ENCODE data around the gene DDX56. TPM values are rescaled to one million over a fixed set of nuclear protein-coding genes. Genes with fewer than 3 reads are reported as not detected.
"Not testable (repeated sequence)": the region's sequence is repeated elsewhere in the genome, so short reads cannot be mapped to it uniquely, and the experiment has no call there.

DDX56 gene
- total RNA-seq, 1 donor from 2014 or later, result 49.4 TPM

- no peak for DNase-seq
Measured at GRCh38 chr7:44563171-44563679, 10.5 kb downstream of the DDX56 start.

DNA sequence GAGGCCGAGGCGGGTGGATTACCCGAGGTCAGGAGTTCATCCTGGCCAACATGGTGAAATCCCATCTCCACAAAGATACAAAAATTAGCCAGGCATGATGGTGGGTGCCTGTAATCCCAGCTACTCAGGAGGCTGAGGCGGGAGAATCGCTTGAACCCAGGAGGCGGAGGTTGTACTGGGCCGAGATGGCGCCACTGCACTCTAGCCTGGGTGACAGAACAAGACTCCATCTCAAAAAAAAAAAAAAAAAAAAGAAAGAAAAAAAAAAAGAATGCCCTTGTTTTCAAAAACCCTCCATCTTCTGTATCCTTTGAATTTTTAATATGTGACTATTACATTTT, 11.1 kb downstream of the DDX56 start:
- DNase-seq, result not testable (repeated sequence)

DNA sequence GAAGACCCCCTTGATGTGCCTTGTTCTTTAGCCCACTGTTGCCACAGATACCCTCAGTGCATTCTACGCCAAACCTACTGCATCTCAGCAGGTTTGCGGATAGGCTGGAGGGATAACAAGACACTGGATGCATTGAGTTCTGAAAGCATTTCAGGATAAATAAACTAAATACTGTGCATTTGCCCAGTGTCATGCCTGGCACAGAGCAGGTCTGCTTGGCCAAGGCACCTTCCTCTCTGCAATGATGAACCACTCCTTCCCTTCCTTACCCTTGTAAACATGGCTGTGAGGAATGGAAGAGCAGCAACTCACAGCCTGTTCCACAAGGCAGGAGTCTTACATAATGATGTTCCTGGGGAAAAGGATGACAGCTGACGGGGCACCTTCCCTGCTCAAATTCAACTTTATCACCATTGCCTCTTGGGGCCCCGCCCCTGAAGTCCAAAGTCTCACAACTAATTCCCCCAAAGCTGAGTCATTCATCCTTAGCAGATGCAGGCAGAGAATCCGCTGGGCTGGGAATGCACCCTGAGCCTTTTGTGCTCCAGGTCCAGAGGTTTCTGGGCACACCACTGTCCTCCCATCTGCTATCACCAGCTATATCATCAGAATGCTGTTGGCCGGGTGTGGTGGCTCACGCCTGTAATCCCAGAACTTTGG, 11.6 kb downstream of the DDX56 start:
- peak; percentile 11 for DNase-seq

GRCh38 chr7:44561481-44561880, 12.2 kb downstream of the DDX56 start:
- no peak for DNase-seq

DNA sequence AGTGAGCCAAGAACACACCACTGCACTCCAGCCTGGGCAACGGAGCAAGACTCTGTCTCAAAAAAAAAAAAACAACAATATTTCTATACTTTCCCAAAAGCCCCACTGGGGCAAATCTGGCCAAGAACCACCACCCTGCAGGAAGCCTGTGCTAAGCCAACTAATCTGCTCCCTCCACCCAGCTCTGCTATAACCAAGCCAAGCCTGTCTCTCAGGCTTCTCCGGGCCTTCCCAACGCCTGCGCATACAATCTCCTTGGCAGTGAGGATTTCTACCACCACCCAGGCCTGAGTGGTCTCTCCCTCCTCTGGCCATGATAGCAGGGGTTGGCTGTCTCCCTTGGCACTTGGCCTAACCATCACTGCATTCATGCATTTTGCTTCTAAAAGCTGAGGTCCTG, 14.2 kb downstream of the DDX56 start:
- DNase-seq, result no peak

- DNase-seq, result no peak
Measured at GRCh38 chr7:44557485-44557884, 16.2 kb downstream of the DDX56 start.

- no peak for DNase-seq
Measured at GRCh38 chr7:44555350-44555749, 18.4 kb downstream of the DDX56 start.

GRCh38 chr7:44552473-44553005, 21.2 kb downstream of the DDX56 start:
- not testable (repeated sequence) for DNase-seq

DNA sequence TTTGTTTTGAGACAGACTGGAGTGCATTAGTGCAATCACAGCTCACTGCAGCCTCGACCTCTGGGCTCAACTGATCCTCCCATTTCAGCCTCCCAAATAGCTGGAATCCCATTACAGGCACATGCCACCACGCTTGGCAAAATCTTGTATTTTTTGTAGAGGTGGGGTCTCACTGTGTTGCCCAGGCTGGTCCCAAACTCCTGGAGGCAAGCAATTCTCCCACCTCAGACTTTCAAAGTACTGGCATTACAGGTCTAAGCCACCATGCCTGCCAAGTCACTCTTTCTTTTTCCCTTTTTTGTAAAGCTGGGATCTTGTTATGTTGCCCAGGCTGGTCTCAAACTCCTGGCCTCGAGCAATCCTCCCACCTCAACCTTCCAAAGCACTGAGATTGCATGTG, 24.3 kb downstream of the DDX56 start:
- no peak for DNase-seq

GRCh38 chr7:44548893-44549292, 24.8 kb downstream of the DDX56 start:
- no peak for DNase-seq

DNA sequence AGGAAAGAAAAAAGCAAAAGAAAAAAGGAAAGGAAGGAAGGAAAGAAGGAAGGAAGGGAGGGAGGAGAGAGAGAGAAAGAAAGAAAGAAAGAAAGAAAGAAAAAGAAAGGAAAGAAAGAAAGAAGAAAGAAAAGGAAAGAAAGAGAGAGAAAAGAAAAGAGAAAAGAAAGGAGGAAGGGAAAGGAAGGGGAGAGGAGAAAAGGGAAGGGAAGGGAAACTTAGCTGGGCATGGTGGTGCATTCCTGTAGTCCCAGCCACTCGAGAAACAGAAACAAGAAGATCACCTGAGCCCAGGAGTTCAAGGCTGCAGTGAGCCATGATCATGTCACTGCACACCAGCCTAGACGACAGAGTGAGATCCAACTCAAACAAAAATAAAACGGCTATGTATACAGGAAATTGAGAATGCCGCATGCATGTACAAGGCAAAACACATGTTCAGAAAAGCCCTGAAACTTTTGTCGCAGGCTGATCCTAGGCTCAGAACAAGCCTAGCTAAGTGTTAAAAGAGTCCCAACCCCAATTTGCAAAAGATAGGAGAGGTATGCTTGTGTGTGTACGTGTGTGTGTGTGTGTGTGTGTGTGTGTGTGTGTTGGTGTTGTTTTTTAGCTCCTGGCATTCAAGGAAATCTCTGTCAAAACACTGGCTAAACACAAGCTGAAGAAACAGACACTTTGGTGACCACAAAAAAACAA, 26.0 kb downstream of the DDX56 start:
- DNase-seq, result no peak

- no peak for DNase-seq
Measured at GRCh38 chr7:44541876-44542610, 31.7 kb downstream of the DDX56 start.

DNA sequence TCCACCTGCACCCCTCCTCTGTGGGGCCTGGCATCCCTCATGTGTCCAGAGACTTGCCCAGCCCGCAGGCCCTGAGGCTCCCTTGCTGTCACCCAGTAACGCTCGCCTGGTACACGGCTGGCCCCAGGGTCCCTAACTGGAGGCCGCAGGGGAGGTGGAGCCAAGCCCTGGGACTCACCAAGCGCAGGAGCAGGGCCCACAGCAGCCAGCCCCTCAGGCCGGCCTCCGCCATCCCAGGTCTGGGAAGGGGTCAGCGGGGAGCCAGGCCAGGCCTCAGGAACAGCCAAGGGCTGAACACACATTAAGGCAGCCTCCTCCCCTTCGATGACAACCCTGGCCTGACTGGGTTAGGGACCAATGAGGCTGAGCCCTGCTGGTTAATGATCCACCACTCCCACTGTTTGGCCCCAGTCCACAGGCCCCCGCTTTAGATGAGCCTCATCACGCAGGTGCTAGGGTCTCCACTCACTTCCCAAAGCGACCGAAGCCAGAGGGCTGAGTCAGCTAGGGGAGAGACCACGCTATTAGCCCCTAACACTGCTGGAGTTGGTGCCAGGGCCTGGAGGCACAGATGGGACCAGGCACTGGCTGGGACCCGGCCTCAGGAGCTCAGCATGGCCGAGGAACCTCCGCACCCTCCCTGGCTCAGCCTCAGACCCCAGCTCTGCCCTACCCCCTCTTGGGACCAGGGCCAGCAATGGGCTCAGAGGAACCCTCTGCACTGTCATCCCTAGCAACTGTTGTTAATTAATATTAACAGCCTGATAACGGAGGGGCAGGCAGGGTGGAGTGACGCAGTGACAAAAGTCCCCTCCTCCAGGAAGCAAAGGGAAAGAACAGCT, 32.5 kb downstream of the DDX56 start, which contains the start of gene NPC1L1:
TSS of gene NPC1L1 (minus strand) at position 303 of the 842 bp plus-strand sequence. CDS start at position 232, 71 bp downstream.
- no peak for DNase-seq

DNA sequence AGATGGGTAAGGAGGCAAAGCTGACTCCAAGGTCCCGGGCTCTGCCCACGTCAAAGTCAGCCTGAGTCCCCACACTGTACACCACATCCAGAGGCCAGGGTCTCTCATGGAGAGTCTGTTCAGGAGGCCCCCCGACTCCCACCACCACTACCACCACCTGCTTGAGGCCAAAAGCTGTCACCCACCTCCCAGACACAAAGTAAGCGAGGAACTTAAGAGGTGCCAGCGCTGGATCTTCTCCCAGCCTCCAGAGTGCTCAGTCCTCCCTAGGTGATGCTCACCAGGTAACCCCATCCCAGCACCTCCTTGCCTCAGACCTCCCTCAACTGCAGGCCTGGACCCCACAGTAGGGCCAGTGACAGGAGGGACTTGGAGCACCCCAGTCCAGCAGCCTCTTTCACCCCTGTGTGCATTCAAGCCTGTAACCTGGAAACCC, 33.1 kb downstream of the DDX56 start:
- no peak for DNase-seq

DNA sequence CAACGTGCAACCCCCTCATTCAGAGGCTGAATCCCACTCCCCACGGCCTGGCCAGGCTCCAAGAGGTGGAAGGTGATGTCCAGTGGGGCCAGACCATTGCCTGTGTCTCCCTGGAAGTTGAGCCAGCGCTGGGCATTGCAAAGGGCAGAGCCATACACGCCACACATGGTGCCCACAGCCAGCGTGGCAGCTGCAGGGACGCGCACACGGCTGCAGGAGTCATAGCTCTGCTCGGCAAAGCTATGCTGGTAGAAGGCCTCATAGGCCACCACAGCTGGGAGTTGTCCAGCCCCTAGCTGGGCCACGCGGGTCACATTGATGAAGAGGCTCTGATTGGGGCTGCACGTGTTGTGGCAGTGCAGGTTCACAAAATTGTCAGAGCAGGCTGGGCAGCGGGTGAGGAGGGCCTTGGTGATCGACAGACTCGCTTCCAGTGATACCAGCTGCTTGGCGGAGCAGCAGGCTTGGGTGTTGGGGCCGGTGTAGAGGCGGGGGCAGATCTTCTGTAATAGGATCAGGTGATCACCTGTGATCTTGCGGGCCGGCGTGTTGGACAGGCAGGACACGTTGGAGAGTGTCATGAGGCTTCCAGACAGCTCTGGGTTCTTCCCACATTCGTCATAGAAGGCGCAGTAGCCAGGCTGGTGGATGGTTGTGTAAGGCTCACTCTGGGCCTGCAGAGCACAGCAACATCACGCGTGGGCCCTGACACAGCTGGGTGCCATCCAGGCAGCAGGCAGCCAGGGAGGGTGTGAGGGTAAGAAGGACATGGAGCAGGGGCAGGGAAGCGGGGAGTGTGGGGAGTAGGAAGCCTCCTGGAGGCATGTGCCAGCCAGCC, 33.8 kb downstream of the DDX56 start:
- DNase-seq, result no peak

- DNase-seq, result no peak
Measured at GRCh38 chr7:44538798-44539668, 34.7 kb downstream of the DDX56 start.

DNA sequence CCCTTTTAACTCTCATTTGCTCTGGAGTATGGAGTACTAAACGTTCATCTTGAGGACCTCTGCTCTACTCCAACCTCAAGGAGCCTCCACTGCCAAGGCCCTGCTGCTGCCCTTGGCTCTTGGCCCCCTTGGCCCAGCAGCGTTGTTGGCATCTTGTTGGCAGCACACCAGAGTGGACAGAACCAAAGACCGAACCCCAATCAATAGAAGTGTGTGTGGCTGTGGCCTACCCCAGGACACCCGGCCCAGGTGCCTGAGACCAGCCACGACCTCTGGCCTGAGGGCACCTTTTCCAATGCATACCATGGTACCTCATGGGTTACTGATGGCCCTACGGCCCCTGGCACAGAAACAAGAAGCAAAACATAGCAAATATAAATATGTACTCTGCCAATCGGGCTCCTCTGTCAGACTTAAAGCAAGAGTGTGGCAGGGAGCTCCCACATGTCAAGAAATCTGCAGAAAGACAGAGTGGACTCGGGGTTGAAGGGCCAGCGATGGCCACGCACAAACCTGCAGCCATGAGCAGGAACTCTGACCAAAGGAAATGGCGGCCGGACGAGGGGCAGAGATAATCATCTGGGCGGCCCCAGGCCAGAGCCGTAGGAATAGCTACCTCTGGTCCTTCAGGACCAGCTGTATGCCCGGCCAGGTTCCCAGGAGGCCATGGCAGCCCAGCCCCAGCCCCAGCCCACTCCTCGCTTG, 35.5 kb downstream of the DDX56 start:
- no peak for DNase-seq

DNA sequence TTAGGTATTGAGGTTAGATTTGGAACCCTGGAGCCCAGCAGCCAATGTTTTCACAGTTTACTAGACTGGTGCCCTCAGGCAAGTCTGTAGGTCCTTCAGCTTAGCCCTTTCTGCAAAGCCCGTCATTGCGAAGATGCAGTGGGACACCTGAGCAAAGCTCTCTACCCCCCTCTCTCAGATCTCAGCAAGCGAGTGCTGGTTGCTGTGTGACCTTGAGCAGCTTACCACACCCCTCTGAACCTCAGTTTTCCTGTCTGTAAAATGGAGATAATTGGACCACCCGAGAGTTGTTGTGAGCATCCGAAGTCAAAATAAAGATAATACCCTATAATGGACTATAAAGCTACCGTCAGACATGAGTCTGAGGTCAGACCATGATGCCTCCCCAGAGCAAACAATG, 36.3 kb downstream of the DDX56 start:
- no peak for DNase-seq

GRCh38 chr7:44536090-44536489, 37.6 kb downstream of the DDX56 start:
- no peak for DNase-seq
